GM23338 (cell line): ENCODE data around the gene SLC44A1. TPM values are rescaled to one million over a fixed set of nuclear protein-coding genes. Genes with fewer than 3 reads are reported as not detected.

Experiments used
- ATAC-seq: fragments of 200-7000 bp; cut with Tn5 transposase; 3 replicates; pipeline ENCODE4 v1.9.1; 2020
- DNase-seq: peaks from one replicate; pipeline ENCODE4 v3.0.0-alpha.2; 2015; ENCODE audit warnings: low spot score
- H2AFZ ChIP-seq: fragments of 200-600 bp; sonication (generic); 2 replicates; pipeline ENCODE4 v1.8.0; 2016; ENCODE audit warnings: antibody characterized with exemption, mild to moderate bottlenecking, moderate library complexity
- H3F3A ChIP-seq: fragments of 200-600 bp; sonication (generic); replicated peaks from 2 replicates; pipeline ENCODE4 v1.8.0; 2017; ENCODE audit warnings: antibody characterized with exemption, mixed run types, low read depth
- H3K27ac ChIP-seq: fragments of 200-600 bp; sonication (generic); 2 replicates; pipeline ENCODE4 v1.6.1; 2016; ENCODE audit warnings: low read depth
- H3K27me3 ChIP-seq: fragments of 200-600 bp; sonication (generic); 2 replicates; pipeline ENCODE4 v1.8.0; 2016; ENCODE audit warnings: mild to moderate bottlenecking, mixed run types, moderate library complexity; ENCODE audit not compliant: insufficient read depth
- H3K36me3 ChIP-seq: fragments of 200-600 bp; sonication (generic); 2 replicates; pipeline ENCODE4 v1.8.0; 2016; ENCODE audit warnings: mild to moderate bottlenecking; ENCODE audit not compliant: insufficient read depth
- H3K4me1 ChIP-seq: fragments of 200-600 bp; sonication (generic); 2 replicates; pipeline ENCODE4 v1.8.0; 2016; ENCODE audit warnings: mild to moderate bottlenecking, moderate library complexity; ENCODE audit not compliant: insufficient read depth
- H3K4me2 ChIP-seq: fragments of 200-600 bp; sonication (generic); 2 replicates; pipeline ENCODE4 v1.7.1; 2017; ENCODE audit warnings: mixed run types
- H3K4me3 ChIP-seq: fragments of 200-600 bp; sonication (generic); 2 replicates; pipeline ENCODE4 v1.6.1; 2016; ENCODE audit warnings: mixed run types
- H3K79me2 ChIP-seq: fragments of 200-600 bp; sonication (generic); replicated peaks from 2 replicates; pipeline ENCODE4 v1.8.0; 2017; ENCODE audit warnings: mild to moderate bottlenecking; ENCODE audit not compliant: insufficient read depth
- H3K9me2 ChIP-seq: fragments of 200-600 bp; sonication (generic); 2 replicates; pipeline ENCODE4 v1.8.0; 2017; ENCODE audit not compliant: insufficient read depth
- H4K20me1 ChIP-seq: fragments of 200-600 bp; sonication (generic); replicated peaks from 2 replicates; pipeline ENCODE4 v1.8.0; 2017; ENCODE audit warnings: mild to moderate bottlenecking; ENCODE audit not compliant: insufficient read depth
- H3K27ac Mint-ChIP-seq: 2 replicates; pipeline ENCODE4 v1.8.0; 2020; ENCODE audit warnings: inconsistent platforms, mild to moderate bottlenecking, moderate library complexity, mixed read lengths
- H3K27me3 Mint-ChIP-seq: 3 replicates; pipeline ENCODE4 v1.8.0; 2022; ENCODE audit warnings: low read depth, mild to moderate bottlenecking, moderate library complexity, mixed read lengths, inconsistent platforms; ENCODE audit not compliant: insufficient read depth, poor library complexity
- H3K36me3 Mint-ChIP-seq: 3 replicates; pipeline ENCODE4 v1.8.0; 2021; ENCODE audit warnings: low read depth, mild to moderate bottlenecking, inconsistent platforms, moderate library complexity, mixed read lengths
- H3K4me1 Mint-ChIP-seq: 3 replicates; pipeline ENCODE4 v1.8.0; 2020; ENCODE audit warnings: mild to moderate bottlenecking, inconsistent platforms, mixed read lengths
- H3K4me3 Mint-ChIP-seq: 3 replicates; pipeline ENCODE4 v1.8.0; 2021; ENCODE audit warnings: moderate library complexity, mild to moderate bottlenecking, inconsistent platforms, mixed read lengths
- H3K9me3 Mint-ChIP-seq: 3 replicates; pipeline ENCODE4 v1.8.0; 2020; ENCODE audit warnings: moderate library complexity, mild to moderate bottlenecking, inconsistent platforms, mixed read lengths
- CREB1 ChIP-seq: fragments of 250-450 bp; sonication (Bioruptor Pico); IDR thresholded peaks from 2 replicates; pipeline ENCODE4 v1.5.0; 2020; ENCODE audit warnings: low read depth, mild to moderate bottlenecking, moderate library complexity
- CTCF ChIP-seq, 2 experiments: fragments of 200-600 bp in 1 of 2; sonication (generic) in 1 of 2; conservative IDR thresholded peaks; 2 replicates each; pipeline versions ENCODE4 v1.5.1 to v1.6.1; 2016 to 2017; ENCODE audit warnings: antibody characterized with exemption in 2 of 2, low read depth in 2 of 2, mild to moderate bottlenecking in 2 of 2, moderate library complexity in 1 of 2
- ETS1 ChIP-seq: IDR thresholded peaks from 2 replicates; pipeline ENCODE4 v1.6.1; 2016; ENCODE audit warnings: antibody characterized with exemption
- EZH2phosphoT487 ChIP-seq: fragments of 200-600 bp; sonication (generic); IDR thresholded peaks from one replicate; pipeline ENCODE4 v1.8.1; 2018; ENCODE audit warnings: antibody characterized with exemption; ENCODE audit not compliant: unreplicated experiment
- JUNB ChIP-seq: IDR thresholded peaks from one replicate; pipeline ENCODE4 v1.6.1; 2016; ENCODE audit warnings: antibody characterized with exemption; ENCODE audit not compliant: unreplicated experiment
- NANOG ChIP-seq: IDR thresholded peaks from 2 replicates; pipeline ENCODE4 v1.6.1; 2016; ENCODE audit warnings: antibody characterized with exemption, borderline replicate concordance
- POLR2AphosphoS5 ChIP-seq: IDR thresholded peaks from 2 replicates; pipeline ENCODE4 v1.6.1; 2016; ENCODE audit warnings: antibody characterized with exemption, low read depth
- REST ChIP-seq: IDR thresholded peaks from one replicate; pipeline ENCODE4 v1.6.1; 2018; ENCODE audit warnings: antibody characterized with exemption; ENCODE audit not compliant: unreplicated experiment
- ZNF114 ChIP-seq: fragments of 250-450 bp; sonication (Bioruptor Pico); IDR thresholded peaks from 2 replicates; pipeline ENCODE4 v1.5.0; 2020; ENCODE audit warnings: mild to moderate bottlenecking, moderate library complexity
- ZNF331 ChIP-seq: fragments of 250-450 bp; sonication (Bioruptor Pico); IDR thresholded peaks from 2 replicates; pipeline ENCODE4 v1.5.0; 2020; ENCODE audit warnings: low read depth, mild to moderate bottlenecking, moderate library complexity
- polyA plus RNA-seq: library from polyadenylated mRNA; unstranded; fragments of >200 nt; fragmentation: Nextera tagmentation; extraction: Ambion mirVana; gene quantifications from 2 replicates; pipeline ENCODE4 v1.2.1, GENCODE V29; 2016
- total RNA-seq: library from RNA; depleted of rRNA; stranded (reverse); fragments of >200 nt; shearing (Covaris generic); gene quantifications from 2 replicates; pipeline ENCODE4 v1.2.3, GENCODE V29; 2014

The SLC44A1 gene
- total and polyA plus RNA-seq, 2 experiments from 2014 or later, result 14.9 to 75.0 TPM

- no peaks in the 10 kb centered on the region for H3K27me3 ChIP-seq
- no peak for TF ChIP-seq ETS1
- no peak for TF ChIP-seq CTCF (conservative IDR thresholded peaks at IDR 0.05; ENCODE audit: low read depth in 2 of 2)
- H3K36me3 ChIP-seq, result no peaks in the 10 kb centered on the region
- no peaks in the 10 kb centered on the region for H3K9me3 Mint-ChIP-seq
- H3K36me3 Mint-ChIP-seq, result no peaks in the 10 kb centered on the region
- H3F3A ChIP-seq, result no peaks in the 10 kb centered on the region
- peaks cover 30% of the 10 kb centered on the region for H3K4me1 Mint-ChIP-seq
- no peak overlapping the region for H2AFZ ChIP-seq
- H3K4me3 ChIP-seq, result peak overlapping the region; percentile 7; the same call in 1 of the 2 replicates
- peak overlapping the region; percentile 20 for H3K4me3 Mint-ChIP-seq
- H3K79me2 ChIP-seq, result peaks cover 98% of the 10 kb centered on the region
- H4K20me1 ChIP-seq, result no peaks in the 10 kb centered on the region
- H3K4me1 ChIP-seq, result peaks cover 40% of the 10 kb centered on the region
- peak overlapping the region; percentile 50 for H3K4me2 ChIP-seq
- 0 out of 2 replicates have a peak overlapping the region, but pooled peaks have one; percentile 3 for H3K27ac ChIP-seq
- no peaks in the 10 kb centered on the region for H3K9me2 ChIP-seq
- ATAC-seq (no peak; the same call in 1 of the 3 replicates), DNase-seq (no peak)
- H3K27me3 Mint-ChIP-seq, result peaks cover 2% of the 10 kb centered on the region
- H3K27ac Mint-ChIP-seq, result peak overlapping the region; percentile 57
Measured at GRCh38 chr9:105259731-105260612, 15.5 kb downstream of the SLC44A1 start.

- ATAC-seq (no peak), DNase-seq (no peak)
- Mint-ChIP-seq H3K36me3 (no peaks in the 10 kb centered on the region), H3K27ac (peak overlapping the region; percentile 62; the same call in 1 of the 2 replicates), H3K27me3 (peaks cover 2% of the 10 kb centered on the region), H3K4me3 (no peak overlapping the region), H3K9me3 (no peaks in the 10 kb centered on the region), H3K4me1 (peaks cover 33% of the 10 kb centered on the region)
- H3K4me1 ChIP-seq, result peaks cover 36% of the 10 kb centered on the region
- no peaks in the 10 kb centered on the region for H3K36me3 ChIP-seq
- H3F3A ChIP-seq, result no peaks in the 10 kb centered on the region
- H3K27me3 ChIP-seq, result no peaks in the 10 kb centered on the region
- no peak overlapping the region for H3K27ac ChIP-seq
- H3K4me3 ChIP-seq, result no peak overlapping the region
- H4K20me1 ChIP-seq, result no peaks in the 10 kb centered on the region
- H2AFZ ChIP-seq, result no peak overlapping the region
- no peak overlapping the region for H3K4me2 ChIP-seq
- peaks cover 99% of the 10 kb centered on the region for H3K79me2 ChIP-seq
- no peaks in the 10 kb centered on the region for H3K9me2 ChIP-seq
- no peak for TF ChIP-seq EZH2phosphoT487
- no peak for TF ChIP-seq ETS1
- TF ChIP-seq NANOG, result no peak
- TF ChIP-seq CREB1, result no peak
- TF ChIP-seq POLR2AphosphoS5, result no peak
- no peak for TF ChIP-seq CTCF (conservative IDR thresholded peaks at IDR 0.05; ENCODE audit: low read depth in 2 of 2)
- TF ChIP-seq ZNF331, result no peak
- TF ChIP-seq ZNF114 (CRISPR knock-in tag), result no peak
- no peak for TF ChIP-seq REST
- no peak for TF ChIP-seq JUNB
Measured at GRCh38 chr9:105262497-105262896, 18.0 kb downstream of the SLC44A1 start.
